Measurements from ENCODE around the gene KLHDC8B. TPM values are rescaled to one million over a fixed set of nuclear protein-coding genes. Genes with fewer than 3 reads are reported as not detected.

The KLHDC8B gene
- total and polyA plus RNA-seq, 4 donors: 19.4 to 32.5 (median 30.8) TPM

- 87 to 93% methylated on average over 8 of the region's 8 CpGs for WGBS, 2 donors
- no peak for ATAC-seq (ENCODE audit: insufficient read depth, low FRiP score)
These were observed 4.1 kb downstream of the KLHDC8B start for GRCh38 chr3:49175530-49175929.

DNA sequence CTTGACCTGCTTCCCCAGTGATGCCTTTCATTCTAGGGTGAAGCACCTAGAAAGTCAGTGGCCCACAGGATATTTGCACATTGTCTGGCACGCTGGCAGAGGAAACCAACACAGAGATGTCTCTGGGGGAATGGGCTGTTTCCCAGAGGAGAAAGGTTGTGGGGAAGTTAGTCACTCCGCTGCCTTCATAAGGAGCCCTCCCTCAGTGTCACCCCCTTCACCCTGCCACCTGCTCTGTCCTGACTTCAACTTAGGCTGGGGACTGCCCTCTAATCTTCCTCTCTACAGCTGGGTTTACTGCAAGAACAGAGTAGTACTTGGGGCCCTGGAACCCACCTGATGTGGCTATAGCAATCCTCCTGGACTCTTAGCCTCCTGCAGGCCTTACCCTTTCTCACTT is 5.7 kb downstream of the KLHDC8B start:
- ATAC-seq (ENCODE audit: insufficient read depth, low FRiP score) (no peak), DNase-seq (no peak)
- no peak overlapping the region for H3K27ac ChIP-seq (ENCODE audit: low read depth in 1 of 2, low read length in 1 of 2)
- TF ChIP-seq, protein P1, sequence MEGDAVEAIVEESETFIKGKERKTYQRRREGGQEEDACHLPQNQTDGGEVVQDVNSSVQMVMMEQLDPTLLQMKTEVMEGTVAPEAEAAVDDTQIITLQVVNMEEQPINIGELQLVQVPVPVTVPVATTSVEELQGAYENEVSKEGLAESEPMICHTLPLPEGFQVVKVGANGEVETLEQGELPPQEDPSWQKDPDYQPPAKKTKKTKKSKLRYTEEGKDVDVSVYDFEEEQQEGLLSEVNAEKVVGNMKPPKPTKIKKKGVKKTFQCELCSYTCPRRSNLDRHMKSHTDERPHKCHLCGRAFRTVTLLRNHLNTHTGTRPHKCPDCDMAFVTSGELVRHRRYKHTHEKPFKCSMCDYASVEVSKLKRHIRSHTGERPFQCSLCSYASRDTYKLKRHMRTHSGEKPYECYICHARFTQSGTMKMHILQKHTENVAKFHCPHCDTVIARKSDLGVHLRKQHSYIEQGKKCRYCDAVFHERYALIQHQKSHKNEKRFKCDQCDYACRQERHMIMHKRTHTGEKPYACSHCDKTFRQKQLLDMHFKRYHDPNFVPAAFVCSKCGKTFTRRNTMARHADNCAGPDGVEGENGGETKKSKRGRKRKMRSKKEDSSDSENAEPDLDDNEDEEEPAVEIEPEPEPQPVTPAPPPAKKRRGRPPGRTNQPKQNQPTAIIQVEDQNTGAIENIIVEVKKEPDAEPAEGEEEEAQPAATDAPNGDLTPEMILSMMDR (IDR thresholded peaks at IDR 0.05; ENCODE audit: control extremely low read depth, extremely low read depth): no peak
- H3K9ac ChIP-seq (ENCODE audit: insufficient read depth in 1 of 2, low read length in 2 of 2): no peak overlapping the region
- peaks cover 7 to 27% (median 19%) of the 10 kb centered on the region in 5 donors for H3K4me1 ChIP-seq (ENCODE audit: control insufficient read depth in 5 of 5, insufficient read depth in 5 of 5, low read length in 5 of 5)
- H3K27me3 ChIP-seq (ENCODE audit: control insufficient read depth in 3 of 3, insufficient read depth in 3 of 3, low read length in 2 of 3): no peaks in the 10 kb centered on the region
- 59 to 69% methylated on average over 2 of the region's 2 CpGs for WGBS, 2 donors
- no peaks in the 10 kb centered on the region for H3K9me3 ChIP-seq (ENCODE audit: control insufficient read depth in 4 of 4, insufficient read depth in 3 of 4, low read length in 3 of 4)
- no peak overlapping the region for H3K4me3 ChIP-seq
- H3K36me3 ChIP-seq (ENCODE audit: control insufficient read depth in 4 of 4, insufficient read depth in 4 of 4, low read length in 4 of 4): peaks cover 0 to 31% (median 18%) of the 10 kb centered on the region in 4 donors

More at GRCh38 chr3:49175530-49175929, 4.1 kb downstream of the KLHDC8B start:
- H3K9ac ChIP-seq (ENCODE audit: insufficient read depth in 1 of 2, low read length in 2 of 2): no peak overlapping the region
- H3K27me3 ChIP-seq (ENCODE audit: control insufficient read depth in 3 of 3, insufficient read depth in 3 of 3, low read length in 2 of 3): no peaks in the 10 kb centered on the region
- H3K4me3 ChIP-seq: no peak overlapping the region
- peaks cover 7 to 35% (median 22%) of the 10 kb centered on the region in 5 donors for H3K4me1 ChIP-seq (ENCODE audit: control insufficient read depth in 5 of 5, insufficient read depth in 5 of 5, low read length in 5 of 5)
- TF ChIP-seq, protein P1 (IDR thresholded peaks at IDR 0.05; ENCODE audit: control extremely low read depth, extremely low read depth): no peak
- no peaks in the 10 kb centered on the region for H3K9me3 ChIP-seq (ENCODE audit: control insufficient read depth in 4 of 4, insufficient read depth in 3 of 4, low read length in 3 of 4)
- H3K36me3 ChIP-seq (ENCODE audit: control insufficient read depth in 4 of 4, insufficient read depth in 4 of 4, low read length in 4 of 4): peaks cover 0 to 31% (median 18%) of the 10 kb centered on the region in 4 donors
- DNase-seq: no peak
- no peak overlapping the region for H3K27ac ChIP-seq (ENCODE audit: low read depth in 1 of 2, low read length in 1 of 2)

DNA sequence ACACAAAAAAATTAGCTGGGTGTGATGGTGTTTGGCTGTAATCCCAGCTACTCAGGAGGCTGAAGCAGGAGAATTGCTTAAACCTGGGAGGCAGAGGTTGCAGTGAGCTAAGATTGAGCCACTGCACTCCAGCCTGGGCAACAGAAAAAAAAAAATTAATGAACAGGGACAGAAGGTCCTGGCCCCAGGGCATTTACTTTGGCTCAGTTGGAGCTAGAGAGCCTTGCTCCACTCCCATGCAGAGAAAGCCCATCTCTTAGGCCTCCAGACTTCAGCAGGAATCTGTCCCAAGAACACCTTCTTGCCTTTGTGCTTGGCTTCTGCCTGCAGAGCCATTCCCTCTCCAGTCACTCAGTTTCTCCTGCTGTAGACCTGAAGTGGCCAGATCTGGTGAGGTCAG is 8.7 kb downstream of the KLHDC8B start:
- Histone ChIP-seq H3K27ac (ENCODE audit: low read depth in 1 of 2, low read length in 1 of 2) (no peak overlapping the region), H3K9me3 (ENCODE audit: control insufficient read depth in 4 of 4, insufficient read depth in 3 of 4, low read length in 3 of 4) (no peaks in the 10 kb centered on the region)

More for the DNA sequence above, 8.7 kb downstream of the KLHDC8B start:
- ATAC-seq (ENCODE audit: insufficient read depth, low FRiP score) (no peak), DNase-seq (no peak)
- Histone ChIP-seq H3K9ac (ENCODE audit: insufficient read depth in 1 of 2, low read length in 2 of 2) (no peak overlapping the region), H3K4me1 (ENCODE audit: control insufficient read depth in 5 of 5, insufficient read depth in 5 of 5, low read length in 5 of 5) (peaks cover 0 to 2% (median 0%) of the 10 kb centered on the region in 5 donors), H3K27me3 (ENCODE audit: control insufficient read depth in 3 of 3, insufficient read depth in 3 of 3, low read length in 2 of 3) (no peaks in the 10 kb centered on the region), H3K36me3 (ENCODE audit: control insufficient read depth in 4 of 4, insufficient read depth in 4 of 4, low read length in 4 of 4) (peaks cover 0 to 26% (median 11%) of the 10 kb centered on the region in 4 donors), H3K4me3 (no peak overlapping the region)
- TF ChIP-seq, protein P1 (IDR thresholded peaks at IDR 0.05; ENCODE audit: control extremely low read depth, extremely low read depth): no peak
